ENCODE results near the gene CYYR1.

DNA sequence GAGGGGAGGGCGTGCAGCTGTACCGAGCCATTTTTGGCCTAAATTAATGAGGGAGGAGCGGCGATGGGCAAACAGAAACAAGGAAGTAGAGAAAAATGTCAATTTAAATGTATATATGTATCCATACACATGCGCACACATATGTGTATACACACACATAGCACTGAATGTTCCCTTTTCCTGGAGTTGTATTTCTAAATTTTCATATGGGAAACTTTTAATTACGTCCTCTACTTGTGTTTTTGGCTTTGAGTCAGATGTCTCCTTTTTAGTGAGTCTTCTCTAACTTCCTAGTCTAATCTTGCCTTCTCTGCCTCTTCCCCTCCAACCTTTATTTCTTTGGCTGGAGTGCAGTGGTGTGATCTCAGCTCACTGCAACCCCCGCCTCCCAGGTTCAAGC lies 15.4 kb upstream of the CYYR1 start:
- TF ChIP-seq, protein P1, sequence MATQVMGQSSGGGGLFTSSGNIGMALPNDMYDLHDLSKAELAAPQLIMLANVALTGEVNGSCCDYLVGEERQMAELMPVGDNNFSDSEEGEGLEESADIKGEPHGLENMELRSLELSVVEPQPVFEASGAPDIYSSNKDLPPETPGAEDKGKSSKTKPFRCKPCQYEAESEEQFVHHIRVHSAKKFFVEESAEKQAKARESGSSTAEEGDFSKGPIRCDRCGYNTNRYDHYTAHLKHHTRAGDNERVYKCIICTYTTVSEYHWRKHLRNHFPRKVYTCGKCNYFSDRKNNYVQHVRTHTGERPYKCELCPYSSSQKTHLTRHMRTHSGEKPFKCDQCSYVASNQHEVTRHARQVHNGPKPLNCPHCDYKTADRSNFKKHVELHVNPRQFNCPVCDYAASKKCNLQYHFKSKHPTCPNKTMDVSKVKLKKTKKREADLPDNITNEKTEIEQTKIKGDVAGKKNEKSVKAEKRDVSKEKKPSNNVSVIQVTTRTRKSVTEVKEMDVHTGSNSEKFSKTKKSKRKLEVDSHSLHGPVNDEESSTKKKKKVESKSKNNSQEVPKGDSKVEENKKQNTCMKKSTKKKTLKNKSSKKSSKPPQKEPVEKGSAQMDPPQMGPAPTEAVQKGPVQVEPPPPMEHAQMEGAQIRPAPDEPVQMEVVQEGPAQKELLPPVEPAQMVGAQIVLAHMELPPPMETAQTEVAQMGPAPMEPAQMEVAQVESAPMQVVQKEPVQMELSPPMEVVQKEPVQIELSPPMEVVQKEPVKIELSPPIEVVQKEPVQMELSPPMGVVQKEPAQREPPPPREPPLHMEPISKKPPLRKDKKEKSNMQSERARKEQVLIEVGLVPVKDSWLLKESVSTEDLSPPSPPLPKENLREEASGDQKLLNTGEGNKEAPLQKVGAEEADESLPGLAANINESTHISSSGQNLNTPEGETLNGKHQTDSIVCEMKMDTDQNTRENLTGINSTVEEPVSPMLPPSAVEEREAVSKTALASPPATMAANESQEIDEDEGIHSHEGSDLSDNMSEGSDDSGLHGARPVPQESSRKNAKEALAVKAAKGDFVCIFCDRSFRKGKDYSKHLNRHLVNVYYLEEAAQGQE (IDR thresholded peaks at IDR 0.05), result no peak
- TF ChIP-seq HNF4A (conservative IDR thresholded peaks at IDR 0.05) (no peak), RXRA (IDR thresholded peaks at IDR 0.05) (no peak), FOXA1 (IDR thresholded peaks at IDR 0.05) (no peak), TAF1 (conservative IDR thresholded peaks at IDR 0.05) (no peak), NR2F2 (IDR thresholded peaks at IDR 0.05) (no peak), YY1 (IDR thresholded peaks at IDR 0.05) (no peak), JUND (IDR thresholded peaks at IDR 0.05) (no peak), RAD21 (IDR thresholded peaks at IDR 0.05) (no peak)
- TF ChIP-seq, protein P2, sequence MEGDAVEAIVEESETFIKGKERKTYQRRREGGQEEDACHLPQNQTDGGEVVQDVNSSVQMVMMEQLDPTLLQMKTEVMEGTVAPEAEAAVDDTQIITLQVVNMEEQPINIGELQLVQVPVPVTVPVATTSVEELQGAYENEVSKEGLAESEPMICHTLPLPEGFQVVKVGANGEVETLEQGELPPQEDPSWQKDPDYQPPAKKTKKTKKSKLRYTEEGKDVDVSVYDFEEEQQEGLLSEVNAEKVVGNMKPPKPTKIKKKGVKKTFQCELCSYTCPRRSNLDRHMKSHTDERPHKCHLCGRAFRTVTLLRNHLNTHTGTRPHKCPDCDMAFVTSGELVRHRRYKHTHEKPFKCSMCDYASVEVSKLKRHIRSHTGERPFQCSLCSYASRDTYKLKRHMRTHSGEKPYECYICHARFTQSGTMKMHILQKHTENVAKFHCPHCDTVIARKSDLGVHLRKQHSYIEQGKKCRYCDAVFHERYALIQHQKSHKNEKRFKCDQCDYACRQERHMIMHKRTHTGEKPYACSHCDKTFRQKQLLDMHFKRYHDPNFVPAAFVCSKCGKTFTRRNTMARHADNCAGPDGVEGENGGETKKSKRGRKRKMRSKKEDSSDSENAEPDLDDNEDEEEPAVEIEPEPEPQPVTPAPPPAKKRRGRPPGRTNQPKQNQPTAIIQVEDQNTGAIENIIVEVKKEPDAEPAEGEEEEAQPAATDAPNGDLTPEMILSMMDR (IDR thresholded peaks at IDR 0.05; ENCODE audit: low read depth, low read length, missing input control), result no peak
- TF ChIP-seq, protein P3, sequence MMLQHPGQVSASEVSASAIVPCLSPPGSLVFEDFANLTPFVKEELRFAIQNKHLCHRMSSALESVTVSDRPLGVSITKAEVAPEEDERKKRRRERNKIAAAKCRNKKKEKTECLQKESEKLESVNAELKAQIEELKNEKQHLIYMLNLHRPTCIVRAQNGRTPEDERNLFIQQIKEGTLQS (IDR thresholded peaks at IDR 0.05), result no peak
- TF ChIP-seq, protein P4, sequence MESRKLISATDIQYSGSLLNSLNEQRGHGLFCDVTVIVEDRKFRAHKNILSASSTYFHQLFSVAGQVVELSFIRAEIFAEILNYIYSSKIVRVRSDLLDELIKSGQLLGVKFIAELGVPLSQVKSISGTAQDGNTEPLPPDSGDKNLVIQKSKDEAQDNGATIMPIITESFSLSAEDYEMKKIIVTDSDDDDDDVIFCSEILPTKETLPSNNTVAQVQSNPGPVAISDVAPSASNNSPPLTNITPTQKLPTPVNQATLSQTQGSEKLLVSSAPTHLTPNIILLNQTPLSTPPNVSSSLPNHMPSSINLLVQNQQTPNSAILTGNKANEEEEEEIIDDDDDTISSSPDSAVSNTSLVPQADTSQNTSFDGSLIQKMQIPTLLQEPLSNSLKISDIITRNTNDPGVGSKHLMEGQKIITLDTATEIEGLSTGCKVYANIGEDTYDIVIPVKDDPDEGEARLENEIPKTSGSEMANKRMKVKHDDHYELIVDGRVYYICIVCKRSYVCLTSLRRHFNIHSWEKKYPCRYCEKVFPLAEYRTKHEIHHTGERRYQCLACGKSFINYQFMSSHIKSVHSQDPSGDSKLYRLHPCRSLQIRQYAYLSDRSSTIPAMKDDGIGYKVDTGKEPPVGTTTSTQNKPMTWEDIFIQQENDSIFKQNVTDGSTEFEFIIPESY (IDR thresholded peaks at IDR 0.05), result no peak
- TF ChIP-seq, protein P5, sequence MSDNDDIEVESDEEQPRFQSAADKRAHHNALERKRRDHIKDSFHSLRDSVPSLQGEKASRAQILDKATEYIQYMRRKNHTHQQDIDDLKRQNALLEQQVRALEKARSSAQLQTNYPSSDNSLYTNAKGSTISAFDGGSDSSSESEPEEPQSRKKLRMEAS (IDR thresholded peaks at IDR 0.05), result no peak

All from liver (tissue), 3 donors.